Vagina (tissue), 2 donors: ENCODE data around the gene COL6A5. TPM values are rescaled to one million over a fixed set of nuclear protein-coding genes. Genes with fewer than 3 reads are reported as not detected.

Experiments
- DNase-seq, 2 donors: peaks; one replicate each; pipeline ENCODE4 v3.0.0-alpha.2; 2017; ENCODE audit errors: extremely low spot score in 2 of 2
- H3K27ac ChIP-seq: fragments of 200-600 bp; sonication (generic); one replicate; pipeline ENCODE4 v1.5.1; 2019
- H3K27me3 ChIP-seq: fragments of 200-600 bp; sonication (generic); one replicate; pipeline ENCODE4 v1.5.1; 2019
- H3K36me3 ChIP-seq, 2 donors: fragments of 200-600 bp; sonication (generic); one replicate each; pipeline ENCODE4 v1.5.1; 2017 to 2019
- H3K4me1 ChIP-seq: fragments of 200-600 bp; sonication (generic); one replicate; pipeline ENCODE4 v1.5.1; 2019
- H3K4me3 ChIP-seq, 2 donors: fragments of 200-600 bp; sonication (generic); 1 replicate in 1 of 2; 2 replicates in 1 of 2; pipeline ENCODE4 v1.5.1; 2016 to 2019
- H3K9me3 ChIP-seq: fragments of 200-600 bp; sonication (generic); one replicate; pipeline ENCODE4 v1.5.1; 2019
- CTCF ChIP-seq, 3 experiments: fragments of 450-650 bp in 2 of 3; fragments of 200-600 bp in 1 of 3; sonication (generic) in 1 of 3; IDR thresholded peaks; one replicate each; pipeline ENCODE4 v1.5.1; 2017 to 2019; ENCODE audit warnings: antibody characterized with exemption in 3 of 3, mild to moderate bottlenecking in 2 of 3, moderate library complexity in 2 of 3
- POLR2A ChIP-seq, 2 donors: fragments of 450-650 bp; IDR thresholded peaks; one replicate each; pipeline ENCODE4 v1.6.1; 2017; ENCODE audit warnings: antibody characterized with exemption in 2 of 2, mild to moderate bottlenecking in 2 of 2, moderate library complexity in 2 of 2
- POLR2AphosphoS5 ChIP-seq, 2 donors: sonication (generic); formaldehyde crosslinking; IDR thresholded peaks; one replicate each; pipeline ENCODE4 v1.9.0; 2017; ENCODE audit warnings: antibody characterized with exemption in 2 of 2, mild to moderate bottlenecking in 2 of 2, low read depth in 1 of 2; ENCODE audit not compliant: insufficient read depth in 1 of 2
- intact Hi-C: fragments of 100-400 bp; cut with DNase I; formaldehyde crosslinking; loops from one replicate; pipeline ENCODE4 v1.15.1; 2023
- total RNA-seq: library from RNA; depleted of rRNA; stranded (reverse); fragments of >200 nt; gene quantifications from one replicate; pipeline ENCODE4 v1.2.3, GENCODE V29; 2016

The COL6A5 gene
- total RNA-seq, 1 donor from 2014 or later = not detected

- Histone ChIP-seq H3K27ac (no peak overlapping the region), H3K9me3 (no peaks in the 10 kb centered on the region), H3K4me1 (no peaks in the 10 kb centered on the region), H3K36me3 (no peaks in the 10 kb centered on the region), H3K27me3 (no peaks in the 10 kb centered on the region), H3K4me3 (no peak overlapping the region)
- no peak for DNase-seq
- no peak for TF ChIP-seq CTCF (IDR thresholded peaks at IDR 0.05)
- no peak for TF ChIP-seq POLR2A (IDR thresholded peaks at IDR 0.05)
- TF ChIP-seq POLR2AphosphoS5 (IDR thresholded peaks at IDR 0.05; ENCODE audit: insufficient read depth in 1 of 2, low read depth in 1 of 2) = no peak
- intact Hi-C loops = no loop called here
Observed at GRCh38 chr3:130488769-130489450, 143.4 kb downstream of the COL6A5 start.

- Histone ChIP-seq H3K27ac (no peak overlapping the region), H3K4me1 (no peaks in the 10 kb centered on the region), H3K4me3 (no peak overlapping the region), H3K9me3 (no peaks in the 10 kb centered on the region), H3K36me3 (no peaks in the 10 kb centered on the region), H3K27me3 (no peaks in the 10 kb centered on the region)
- DNase-seq = no peak
- TF ChIP-seq POLR2AphosphoS5 (IDR thresholded peaks at IDR 0.05; ENCODE audit: insufficient read depth in 1 of 2, low read depth in 1 of 2) (no peak), CTCF (IDR thresholded peaks at IDR 0.05) (no peak), POLR2A (IDR thresholded peaks at IDR 0.05) (no peak)
- intact Hi-C loops = no loop called here
Observed at GRCh38 chr3:130490241-130490640, 144.8 kb downstream of the COL6A5 start.

GRCh38 chr3:130491431-130491830, 146.0 kb downstream of the COL6A5 start:
- intact Hi-C loops = no loop called here
- Histone ChIP-seq H3K27ac (no peak overlapping the region), H3K36me3 (no peaks in the 10 kb centered on the region), H3K4me3 (no peak overlapping the region), H3K4me1 (no peaks in the 10 kb centered on the region), H3K9me3 (no peaks in the 10 kb centered on the region), H3K27me3 (no peaks in the 10 kb centered on the region)
- TF ChIP-seq POLR2AphosphoS5 (IDR thresholded peaks at IDR 0.05; ENCODE audit: insufficient read depth in 1 of 2, low read depth in 1 of 2) (no peak), CTCF (IDR thresholded peaks at IDR 0.05) (no peak), POLR2A (IDR thresholded peaks at IDR 0.05) (no peak)
- DNase-seq = no peak

GRCh38 chr3:130504701-130505100, 159.2 kb downstream of the COL6A5 start:
- Histone ChIP-seq H3K4me1 (no peaks in the 10 kb centered on the region), H3K27ac (no peak overlapping the region), H3K36me3 (no peaks in the 10 kb centered on the region), H3K9me3 (no peaks in the 10 kb centered on the region), H3K27me3 (no peaks in the 10 kb centered on the region), H3K4me3 (no peak overlapping the region)
- intact Hi-C loops = no loop called here
- no peak for DNase-seq
- TF ChIP-seq POLR2A (IDR thresholded peaks at IDR 0.05) (no peak), POLR2AphosphoS5 (IDR thresholded peaks at IDR 0.05; ENCODE audit: insufficient read depth in 1 of 2, low read depth in 1 of 2) (no peak), CTCF (IDR thresholded peaks at IDR 0.05) (no peak)

- intact Hi-C loops = no loop called here
- no peaks in the 10 kb centered on the region for H3K27me3 ChIP-seq
- H3K27ac ChIP-seq = no peak overlapping the region
- no peak overlapping the region for H3K4me3 ChIP-seq
- DNase-seq = no peak
- H3K4me1 ChIP-seq = no peaks in the 10 kb centered on the region
- H3K9me3 ChIP-seq = no peaks in the 10 kb centered on the region
- H3K36me3 ChIP-seq = no peaks in the 10 kb centered on the region
- TF ChIP-seq POLR2A (IDR thresholded peaks at IDR 0.05) = no peak
- no peak for TF ChIP-seq CTCF (IDR thresholded peaks at IDR 0.05)
- TF ChIP-seq POLR2AphosphoS5 (IDR thresholded peaks at IDR 0.05; ENCODE audit: insufficient read depth in 1 of 2, low read depth in 1 of 2) = no peak
Observed at GRCh38 chr3:130506031-130506430, 160.6 kb downstream of the COL6A5 start.
